ENCODE data around the gene PSD2. TPM values are rescaled to one million over a fixed set of nuclear protein-coding genes. Genes with fewer than 3 reads are reported as not detected.
A peak's percentile ranks its signal among the peaks of the same experiment; 100 is the strongest.

PSD2 gene
- total RNA-seq, 1 experiment from 2014 or later = not detected

- Mint-ChIP-seq H3K9me3 (ENCODE audit: low read depth, unreplicated experiment) (no peaks in the 10 kb centered on the region), H3K4me1 (ENCODE audit: low read depth, unreplicated experiment) (peaks cover 12% of the 10 kb centered on the region), H3K27me3 (ENCODE audit: unreplicated experiment) (peaks cover 9% of the 10 kb centered on the region), H3K27ac (ENCODE audit: unreplicated experiment) (no peak overlapping the region), H3K36me3 (ENCODE audit: insufficient read depth, unreplicated experiment) (peaks cover 10% of the 10 kb centered on the region), H3K4me3 (ENCODE audit: low read depth, unreplicated experiment) (peak overlapping the region; percentile 57)
- DNase-seq = peak; percentile 91
- intact Hi-C loops (cut with micrococcal nuclease; ENCODE audit: unreplicated experiment) = loop anchor here (1.0 to 5.0 kb wide), 3 partner anchors 68 to 132 kb away; no protein-coding TSS in a partner anchor
- no TSS peak for BruUV-seq (replicated peaks)
- CTCF ChIA-PET = interaction anchor here (0.6 to 3.8 kb wide), 22 partner anchors 10 to 373 kb away, joined by 3 to 87 read pairs (median 4); partner anchors contain the start of gene CXXC5
- peak; percentile 100 for TF ChIP-seq CTCF (IDR thresholded peaks at IDR 0.05; ENCODE audit: unreplicated experiment)
Measured at GRCh38 chr5:139765409-139766217, 30.0 kb upstream of the PSD2 start.

- BruUV-seq (replicated peaks) = no TSS peak
- peaks cover 19% of the 10 kb centered on the region for H3K27me3 Mint-ChIP-seq (ENCODE audit: unreplicated experiment)
- no peak overlapping the region for H3K4me3 Mint-ChIP-seq (ENCODE audit: low read depth, unreplicated experiment)
- intact Hi-C loops (cut with micrococcal nuclease; ENCODE audit: unreplicated experiment) = loop anchor here (5.0 kb wide), 2 partner anchors 71 to 116 kb away; no protein-coding TSS in a partner anchor
- no peak for DNase-seq
- no peak for TF ChIP-seq CTCF (IDR thresholded peaks at IDR 0.05; ENCODE audit: unreplicated experiment)
- H3K36me3 Mint-ChIP-seq (ENCODE audit: insufficient read depth, unreplicated experiment) = peaks cover 10% of the 10 kb centered on the region
- H3K9me3 Mint-ChIP-seq (ENCODE audit: low read depth, unreplicated experiment) = no peaks in the 10 kb centered on the region
- peaks cover 12% of the 10 kb centered on the region for H3K4me1 Mint-ChIP-seq (ENCODE audit: low read depth, unreplicated experiment)
- H3K27ac Mint-ChIP-seq (ENCODE audit: unreplicated experiment) = no peak overlapping the region
- CTCF ChIA-PET = interaction anchor here (0.5 to 3.8 kb wide), 5 partner anchors 15 to 463 kb away, joined by 3 to 87 read pairs (median 5); no protein-coding TSS in a partner anchor
Measured at GRCh38 chr5:139767960-139768359, 27.6 kb upstream of the PSD2 start.

- peaks cover 12% of the 10 kb centered on the region for H3K4me1 Mint-ChIP-seq (ENCODE audit: low read depth, unreplicated experiment)
- CTCF ChIA-PET = interaction anchor here (0.7 to 3.8 kb wide), 2 partner anchors 134 to 464 kb away, joined by 5 to 87 read pairs; no protein-coding TSS in a partner anchor
- H3K36me3 Mint-ChIP-seq (ENCODE audit: insufficient read depth, unreplicated experiment) = peaks cover 10% of the 10 kb centered on the region
- no peaks in the 10 kb centered on the region for H3K9me3 Mint-ChIP-seq (ENCODE audit: low read depth, unreplicated experiment)
- DNase-seq = no peak
- H3K4me3 Mint-ChIP-seq (ENCODE audit: low read depth, unreplicated experiment) = no peak overlapping the region
- H3K27ac Mint-ChIP-seq (ENCODE audit: unreplicated experiment) = no peak overlapping the region
- TF ChIP-seq CTCF (IDR thresholded peaks at IDR 0.05; ENCODE audit: unreplicated experiment) = no peak
- intact Hi-C loops (cut with micrococcal nuclease; ENCODE audit: unreplicated experiment) = loop anchor here (5.0 kb wide), 2 partner anchors 72 to 117 kb away; no protein-coding TSS in a partner anchor
- no TSS peak for BruUV-seq (replicated peaks)
- peaks cover 22% of the 10 kb centered on the region for H3K27me3 Mint-ChIP-seq (ENCODE audit: unreplicated experiment)
Measured at GRCh38 chr5:139768807-139769465, 26.7 kb upstream of the PSD2 start.

GRCh38 chr5:139769477-139769876 lies 26.1 kb upstream of the PSD2 start:
- H3K4me3 Mint-ChIP-seq (ENCODE audit: low read depth, unreplicated experiment) = no peak overlapping the region
- DNase-seq = no peak
- H3K36me3 Mint-ChIP-seq (ENCODE audit: insufficient read depth, unreplicated experiment) = peaks cover 10% of the 10 kb centered on the region
- peaks cover 12% of the 10 kb centered on the region for H3K4me1 Mint-ChIP-seq (ENCODE audit: low read depth, unreplicated experiment)
- H3K27me3 Mint-ChIP-seq (ENCODE audit: unreplicated experiment) = peaks cover 28% of the 10 kb centered on the region
- H3K27ac Mint-ChIP-seq (ENCODE audit: unreplicated experiment) = no peak overlapping the region
- no peak for TF ChIP-seq CTCF (IDR thresholded peaks at IDR 0.05; ENCODE audit: unreplicated experiment)
- no peaks in the 10 kb centered on the region for H3K9me3 Mint-ChIP-seq (ENCODE audit: low read depth, unreplicated experiment)
- CTCF ChIA-PET = interaction anchor here (1.4 kb wide), 1 partner anchor 121 kb away, joined by 4 read pairs; the partner anchor contains the start of gene CXXC5
- no TSS peak for BruUV-seq (replicated peaks)
- intact Hi-C loops (cut with micrococcal nuclease; ENCODE audit: unreplicated experiment) = loop anchor here (5.0 kb wide), 2 partner anchors 72 to 117 kb away; no protein-coding TSS in a partner anchor

Measured in Calu3 (cell line).